Ecto neural progenitor cell (in vitro differentiated cells): ENCODE data around the gene TMEM69.
"Not testable (repeated sequence)": the region's sequence is repeated elsewhere in the genome, so short reads cannot be mapped to it uniquely, and the experiment has no call there.

Experiments
- DNase-seq: peaks from one replicate; pipeline ENCODE4 v3.0.0-alpha.2; 2018; ENCODE audit warnings: low spot score

TMEM69 gene

GRCh38 chr1:45687754-45688740, at the start of gene TMEM69:
TSS of gene TMEM69 (plus strand) at chr1:45688181. CDS start at chr1:45691069, 2,888 bp downstream.
- peak; percentile 85 for DNase-seq

GRCh38 chr1:45640293-45640692, 47.7 kb upstream of the TMEM69 start:
- DNase-seq: no peak

- DNase-seq: no peak
Measured at GRCh38 chr1:45643321-45643720, 44.7 kb upstream of the TMEM69 start.

GRCh38 chr1:45643978-45644377, 44.0 kb upstream of the TMEM69 start:
- no peak for DNase-seq

- DNase-seq: no peak
Measured at GRCh38 chr1:45644661-45645060, 43.3 kb upstream of the TMEM69 start.

- DNase-seq: no peak
Measured at GRCh38 chr1:45647248-45648021, 40.5 kb upstream of the TMEM69 start.

GRCh38 chr1:45654540-45655280, 33.3 kb upstream of the TMEM69 start:
- DNase-seq: no peak

- no peak for DNase-seq
Measured at GRCh38 chr1:45656573-45657226, 31.3 kb upstream of the TMEM69 start.

GRCh38 chr1:45658171-45658570, 29.8 kb upstream of the TMEM69 start:
- DNase-seq: no peak

- DNase-seq: no peak
Measured at GRCh38 chr1:45659222-45659621, 28.8 kb upstream of the TMEM69 start.

GRCh38 chr1:45660336-45660735, 27.6 kb upstream of the TMEM69 start:
- DNase-seq: no peak

GRCh38 chr1:45666836-45667235, 21.1 kb upstream of the TMEM69 start:
- DNase-seq: no peak

GRCh38 chr1:45667321-45668111, 20.5 kb upstream of the TMEM69 start:
- DNase-seq: no peak

GRCh38 chr1:45668526-45668925, 19.5 kb upstream of the TMEM69 start:
- no peak for DNase-seq

GRCh38 chr1:45669379-45669778, 18.6 kb upstream of the TMEM69 start:
- DNase-seq: no peak

GRCh38 chr1:45669859-45670655, 17.9 kb upstream of the TMEM69 start:
- no peak for DNase-seq

GRCh38 chr1:45673956-45674355, 14.0 kb upstream of the TMEM69 start:
- no peak for DNase-seq

GRCh38 chr1:45674478-45674877, 13.5 kb upstream of the TMEM69 start:
- DNase-seq: no peak

GRCh38 chr1:45676553-45676952, 11.4 kb upstream of the TMEM69 start:
- DNase-seq: not testable (repeated sequence)

- no peak for DNase-seq
Measured at GRCh38 chr1:45677751-45678245, 10.2 kb upstream of the TMEM69 start.
